ENCODE data around the gene AHRR.

The AHRR gene

GRCh38 chr5:456351-457194 lies 135.1 kb downstream of the AHRR start:
- peaks cover 60% of the 10 kb centered on the region for H3K4me1 Mint-ChIP-seq
- H3K27me3 Mint-ChIP-seq = no peaks in the 10 kb centered on the region
- peaks cover 78% of the 10 kb centered on the region for H3K36me3 Mint-ChIP-seq (ENCODE audit: low read depth)
- ATAC-seq (no peak), DNase-seq (no peak)
- peaks cover 13% of the 10 kb centered on the region for H3K9me3 Mint-ChIP-seq
- no peak overlapping the region for H3K27ac Mint-ChIP-seq
- H3K4me3 Mint-ChIP-seq = no peak overlapping the region

- H3K9me3 Mint-ChIP-seq = peaks cover 5% of the 10 kb centered on the region
- no peak overlapping the region for H3K4me3 Mint-ChIP-seq
- peaks cover 62% of the 10 kb centered on the region for H3K4me1 Mint-ChIP-seq
- peaks cover 78% of the 10 kb centered on the region for H3K36me3 Mint-ChIP-seq (ENCODE audit: low read depth)
- DNase-seq (no peak), ATAC-seq (no peak)
- H3K27ac Mint-ChIP-seq = no peak overlapping the region
- no peaks in the 10 kb centered on the region for H3K27me3 Mint-ChIP-seq
These were observed 135.9 kb downstream of the AHRR start for GRCh38 chr5:457195-457961.

- H3K27ac Mint-ChIP-seq = peak overlapping the region; percentile 85
- peaks cover 75% of the 10 kb centered on the region for H3K36me3 Mint-ChIP-seq (ENCODE audit: low read depth)
- DNase-seq (peak; percentile 74), ATAC-seq (peak; percentile 97)
- no peaks in the 10 kb centered on the region for H3K27me3 Mint-ChIP-seq
- no peaks in the 10 kb centered on the region for H3K9me3 Mint-ChIP-seq
- peak overlapping the region; percentile 59 for H3K4me3 Mint-ChIP-seq
- H3K4me1 Mint-ChIP-seq = peaks cover 64% of the 10 kb centered on the region
These were observed 137.2 kb downstream of the AHRR start for GRCh38 chr5:458547-459353.

GRCh38 chr5:459562-460272 lies 138.2 kb downstream of the AHRR start:
- DNase-seq = no peak
- peak overlapping the region; percentile 85 for H3K27ac Mint-ChIP-seq
- ATAC-seq = no peak
- peak overlapping the region; percentile 59 for H3K4me3 Mint-ChIP-seq
- no peaks in the 10 kb centered on the region for H3K27me3 Mint-ChIP-seq
- H3K4me1 Mint-ChIP-seq = peaks cover 65% of the 10 kb centered on the region
- peaks cover 73% of the 10 kb centered on the region for H3K36me3 Mint-ChIP-seq (ENCODE audit: low read depth)
- no peaks in the 10 kb centered on the region for H3K9me3 Mint-ChIP-seq

- Mint-ChIP-seq H3K9me3 (no peaks in the 10 kb centered on the region), H3K36me3 (ENCODE audit: low read depth) (peaks cover 69% of the 10 kb centered on the region), H3K4me1 (peaks cover 65% of the 10 kb centered on the region), H3K27ac (peak overlapping the region; percentile 85), H3K4me3 (peak overlapping the region; percentile 28), H3K27me3 (no peaks in the 10 kb centered on the region)
- ATAC-seq = no peak
- DNase-seq = no peak
These were observed 138.7 kb downstream of the AHRR start for GRCh38 chr5:460273-460625.

- Mint-ChIP-seq H3K27me3 (no peaks in the 10 kb centered on the region), H3K9me3 (no peaks in the 10 kb centered on the region), H3K4me1 (peaks cover 65% of the 10 kb centered on the region), H3K4me3 (no peak overlapping the region), H3K36me3 (ENCODE audit: low read depth) (peaks cover 60% of the 10 kb centered on the region), H3K27ac (peak overlapping the region; percentile 49)
- DNase-seq (no peak), ATAC-seq (no peak)
These were observed 140.6 kb downstream of the AHRR start for GRCh38 chr5:462051-462481.

GRCh38 chr5:463301-463700 lies 141.8 kb downstream of the AHRR start:
- no peaks in the 10 kb centered on the region for H3K9me3 Mint-ChIP-seq
- no peak overlapping the region for H3K4me3 Mint-ChIP-seq
- H3K27me3 Mint-ChIP-seq = no peaks in the 10 kb centered on the region
- DNase-seq (no peak), ATAC-seq (no peak)
- peaks cover 56% of the 10 kb centered on the region for H3K36me3 Mint-ChIP-seq (ENCODE audit: low read depth)
- H3K4me1 Mint-ChIP-seq = peaks cover 58% of the 10 kb centered on the region
- peak overlapping the region; percentile 83 for H3K27ac Mint-ChIP-seq

GRCh38 chr5:463952-464351 lies 142.4 kb downstream of the AHRR start:
- Mint-ChIP-seq H3K4me3 (peak overlapping the region; percentile 10), H3K27me3 (no peaks in the 10 kb centered on the region), H3K9me3 (no peaks in the 10 kb centered on the region), H3K4me1 (peaks cover 51% of the 10 kb centered on the region), H3K27ac (peak overlapping the region; percentile 83), H3K36me3 (ENCODE audit: low read depth) (peaks cover 50% of the 10 kb centered on the region)
- ATAC-seq (no peak), DNase-seq (peak; percentile 49)

GRCh38 chr5:464446-464842 lies 142.9 kb downstream of the AHRR start:
- ATAC-seq = no peak
- H3K4me3 Mint-ChIP-seq = peak overlapping the region; percentile 10
- H3K9me3 Mint-ChIP-seq = no peaks in the 10 kb centered on the region
- H3K4me1 Mint-ChIP-seq = peaks cover 46% of the 10 kb centered on the region
- DNase-seq = no peak
- H3K27me3 Mint-ChIP-seq = no peaks in the 10 kb centered on the region
- H3K27ac Mint-ChIP-seq = peak overlapping the region; percentile 83
- H3K36me3 Mint-ChIP-seq (ENCODE audit: low read depth) = peaks cover 45% of the 10 kb centered on the region

- no peak for ATAC-seq
- Mint-ChIP-seq H3K4me1 (peaks cover 43% of the 10 kb centered on the region), H3K36me3 (ENCODE audit: low read depth) (peaks cover 40% of the 10 kb centered on the region), H3K27ac (no peak overlapping the region), H3K9me3 (no peaks in the 10 kb centered on the region), H3K27me3 (no peaks in the 10 kb centered on the region), H3K4me3 (no peak overlapping the region)
- no peak for DNase-seq
These were observed 143.5 kb downstream of the AHRR start for GRCh38 chr5:464843-465590.

GRCh38 chr5:465591-466403 lies 144.3 kb downstream of the AHRR start:
- peak; percentile 8 for ATAC-seq
- peaks cover 43% of the 10 kb centered on the region for H3K4me1 Mint-ChIP-seq
- H3K36me3 Mint-ChIP-seq (ENCODE audit: low read depth) = peaks cover 39% of the 10 kb centered on the region
- no peaks in the 10 kb centered on the region for H3K9me3 Mint-ChIP-seq
- H3K4me3 Mint-ChIP-seq = no peak overlapping the region
- no peak overlapping the region for H3K27ac Mint-ChIP-seq
- DNase-seq = no peak
- H3K27me3 Mint-ChIP-seq = no peaks in the 10 kb centered on the region

- DNase-seq = no peak
- no peak for ATAC-seq
- H3K4me3 Mint-ChIP-seq = no peak overlapping the region
- peaks cover 48% of the 10 kb centered on the region for H3K4me1 Mint-ChIP-seq
- peaks cover 39% of the 10 kb centered on the region for H3K36me3 Mint-ChIP-seq (ENCODE audit: low read depth)
- no peaks in the 10 kb centered on the region for H3K9me3 Mint-ChIP-seq
- H3K27ac Mint-ChIP-seq = no peak overlapping the region
- H3K27me3 Mint-ChIP-seq = no peaks in the 10 kb centered on the region
These were observed 145.3 kb downstream of the AHRR start for GRCh38 chr5:466661-467310.
